ENCODE results near the gene TBXA2R.

The TBXA2R gene

GRCh38 chr19:3575949-3576673 is 30.6 kb downstream of the TBXA2R start:
- no peak for TF ChIP-seq ZFX (IDR thresholded peaks at IDR 0.05; ENCODE audit: borderline replicate concordance)
- TF ChIP-seq CTCF (IDR thresholded peaks at IDR 0.05): no peak
- H3K27ac ChIP-seq: peak overlapping the region; percentile 98

GRCh38 chr19:3575260-3575741 is 31.4 kb downstream of the TBXA2R start:
- H3K27ac ChIP-seq: peak overlapping the region; percentile 98
- TF ChIP-seq ZFX (IDR thresholded peaks at IDR 0.05; ENCODE audit: borderline replicate concordance) (no peak), CTCF (IDR thresholded peaks at IDR 0.05) (no peak)

- TF ChIP-seq CTCF (IDR thresholded peaks at IDR 0.05) (no peak), ZFX (IDR thresholded peaks at IDR 0.05; ENCODE audit: borderline replicate concordance) (no peak)
- H3K27ac ChIP-seq: peak overlapping the region; percentile 98
Observed at GRCh38 chr19:3573858-3574637, 32.6 kb downstream of the TBXA2R start.

GRCh38 chr19:3573162-3573857 is 33.4 kb downstream of the TBXA2R start:
- TF ChIP-seq CTCF (IDR thresholded peaks at IDR 0.05) (no peak), ZFX (IDR thresholded peaks at IDR 0.05; ENCODE audit: borderline replicate concordance) (no peak)
- H3K27ac ChIP-seq: peak overlapping the region; percentile 98

- no peak for TF ChIP-seq CTCF (IDR thresholded peaks at IDR 0.05)
- no peak for TF ChIP-seq ZFX (IDR thresholded peaks at IDR 0.05; ENCODE audit: borderline replicate concordance)
- peak within 1 kb of the TSS; percentile 98 for H3K27ac ChIP-seq
Observed at GRCh38 chr19:3572855-3573161, 33.9 kb downstream of the TBXA2R start, which contains the start of gene HMG20B. Gene HMG20B (plus strand): TSS chr19:3572944. CDS start chr19:3573310, 366 bp downstream.

GRCh38 chr19:3572132-3572854 is 34.4 kb downstream of the TBXA2R start:
- peak overlapping the region; percentile 98 for H3K27ac ChIP-seq
- no peak for TF ChIP-seq CTCF (IDR thresholded peaks at IDR 0.05)
- no peak for TF ChIP-seq ZFX (IDR thresholded peaks at IDR 0.05; ENCODE audit: borderline replicate concordance)

All from 22Rv1 (cell line).